ENCODE measurements around the gene LBHD2. TPM values are rescaled to one million over a fixed set of nuclear protein-coding genes. Genes with fewer than 3 reads are reported as not detected.

The LBHD2 gene
- polyA plus RNA-seq, 1 of the 3 experiments (the other 2 are of a cell fraction), result not detected

DNA sequence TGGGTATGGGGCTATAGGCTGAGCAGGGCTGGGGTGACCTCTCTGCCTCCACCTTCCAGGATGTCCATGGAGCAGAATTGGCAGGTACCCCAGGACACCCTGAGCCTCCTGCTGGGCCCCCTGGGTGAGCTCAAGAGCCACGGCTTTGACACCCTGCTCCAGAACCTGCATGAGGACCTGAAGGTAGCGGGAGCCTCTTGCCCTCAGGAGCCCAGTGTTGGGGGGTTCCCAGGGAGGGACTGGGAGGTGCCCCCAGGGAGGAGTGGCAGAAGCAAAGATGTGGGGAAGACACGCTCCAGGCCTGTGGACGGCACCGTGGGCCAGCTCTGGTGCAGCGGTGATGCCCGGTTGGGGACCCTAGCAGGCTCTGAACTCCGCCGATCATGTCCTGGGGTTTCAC lies 47.6 kb downstream of the LBHD2 start:
- WGBS (ENCODE audit: low lambda C conversion rate), result 100% methylated on average over 1 of the region's 9 CpGs
- H3K27ac ChIP-seq (ENCODE audit: low read depth in 2 of 2, low read length in 1 of 2), result peak overlapping the region; percentile 69 to 72; a peak in 3 of 4 replicates
- H3K27me3 ChIP-seq (ENCODE audit: insufficient read depth), result no peaks in the 10 kb centered on the region
- peaks cover 3% of the 10 kb centered on the region for H3F3A ChIP-seq (replicated peaks; ENCODE audit: insufficient read depth)
- CTCF ChIA-PET, result interaction anchor here (1.4 to 8.9 kb wide), 3 partner anchors 10 to 259 kb away, joined by 3 to 132 read pairs (median 22); no protein-coding TSS in a partner anchor
- peak overlapping the region; percentile 78; the same call in 1 of the 2 replicates for H3K4me2 ChIP-seq
- H3K36me3 ChIP-seq (replicated peaks in 1 of 2; ENCODE audit: control insufficient read depth in 1 of 2, insufficient read depth in 2 of 2, low read length in 1 of 2), result no peaks in the 10 kb centered on the region
- POLR2A ChIA-PET, result no interaction called here
- DNase-seq, result no peak
- H3K79me2 ChIP-seq (ENCODE audit: insufficient read depth), result no peaks in the 10 kb centered on the region
- H4K20me1 ChIP-seq (ENCODE audit: insufficient read depth), result no peaks in the 10 kb centered on the region
- no peaks in the 10 kb centered on the region for H3K9me2 ChIP-seq
- H3K9ac ChIP-seq, result no peak overlapping the region
- H2AFZ ChIP-seq (ENCODE audit: low read depth), result no peak overlapping the region
- no peaks in the 10 kb centered on the region for H3K9me3 ChIP-seq
- no peak overlapping the region for H3K4me3 ChIP-seq (ENCODE audit: low read depth in 2 of 2, low read length in 1 of 2)
- TF ChIP-seq YY1 (IDR thresholded peaks at IDR 0.05; ENCODE audit: low read depth), result no peak
- TF ChIP-seq, protein P1, sequence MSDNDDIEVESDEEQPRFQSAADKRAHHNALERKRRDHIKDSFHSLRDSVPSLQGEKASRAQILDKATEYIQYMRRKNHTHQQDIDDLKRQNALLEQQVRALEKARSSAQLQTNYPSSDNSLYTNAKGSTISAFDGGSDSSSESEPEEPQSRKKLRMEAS (IDR thresholded peaks at IDR 0.05; ENCODE audit: low read depth), result no peak
- TF ChIP-seq, protein P2, sequence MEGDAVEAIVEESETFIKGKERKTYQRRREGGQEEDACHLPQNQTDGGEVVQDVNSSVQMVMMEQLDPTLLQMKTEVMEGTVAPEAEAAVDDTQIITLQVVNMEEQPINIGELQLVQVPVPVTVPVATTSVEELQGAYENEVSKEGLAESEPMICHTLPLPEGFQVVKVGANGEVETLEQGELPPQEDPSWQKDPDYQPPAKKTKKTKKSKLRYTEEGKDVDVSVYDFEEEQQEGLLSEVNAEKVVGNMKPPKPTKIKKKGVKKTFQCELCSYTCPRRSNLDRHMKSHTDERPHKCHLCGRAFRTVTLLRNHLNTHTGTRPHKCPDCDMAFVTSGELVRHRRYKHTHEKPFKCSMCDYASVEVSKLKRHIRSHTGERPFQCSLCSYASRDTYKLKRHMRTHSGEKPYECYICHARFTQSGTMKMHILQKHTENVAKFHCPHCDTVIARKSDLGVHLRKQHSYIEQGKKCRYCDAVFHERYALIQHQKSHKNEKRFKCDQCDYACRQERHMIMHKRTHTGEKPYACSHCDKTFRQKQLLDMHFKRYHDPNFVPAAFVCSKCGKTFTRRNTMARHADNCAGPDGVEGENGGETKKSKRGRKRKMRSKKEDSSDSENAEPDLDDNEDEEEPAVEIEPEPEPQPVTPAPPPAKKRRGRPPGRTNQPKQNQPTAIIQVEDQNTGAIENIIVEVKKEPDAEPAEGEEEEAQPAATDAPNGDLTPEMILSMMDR (IDR thresholded peaks at IDR 0.05), result no peak
- H3K4me1 ChIP-seq (ENCODE audit: control insufficient read depth in 1 of 2, insufficient read depth in 2 of 2, low read depth in 1 of 2, low read length in 1 of 2), result peaks cover 34 to 49% of the 10 kb centered on the region in 2 experiments; a peak in 3 of 4 replicates

DNA sequence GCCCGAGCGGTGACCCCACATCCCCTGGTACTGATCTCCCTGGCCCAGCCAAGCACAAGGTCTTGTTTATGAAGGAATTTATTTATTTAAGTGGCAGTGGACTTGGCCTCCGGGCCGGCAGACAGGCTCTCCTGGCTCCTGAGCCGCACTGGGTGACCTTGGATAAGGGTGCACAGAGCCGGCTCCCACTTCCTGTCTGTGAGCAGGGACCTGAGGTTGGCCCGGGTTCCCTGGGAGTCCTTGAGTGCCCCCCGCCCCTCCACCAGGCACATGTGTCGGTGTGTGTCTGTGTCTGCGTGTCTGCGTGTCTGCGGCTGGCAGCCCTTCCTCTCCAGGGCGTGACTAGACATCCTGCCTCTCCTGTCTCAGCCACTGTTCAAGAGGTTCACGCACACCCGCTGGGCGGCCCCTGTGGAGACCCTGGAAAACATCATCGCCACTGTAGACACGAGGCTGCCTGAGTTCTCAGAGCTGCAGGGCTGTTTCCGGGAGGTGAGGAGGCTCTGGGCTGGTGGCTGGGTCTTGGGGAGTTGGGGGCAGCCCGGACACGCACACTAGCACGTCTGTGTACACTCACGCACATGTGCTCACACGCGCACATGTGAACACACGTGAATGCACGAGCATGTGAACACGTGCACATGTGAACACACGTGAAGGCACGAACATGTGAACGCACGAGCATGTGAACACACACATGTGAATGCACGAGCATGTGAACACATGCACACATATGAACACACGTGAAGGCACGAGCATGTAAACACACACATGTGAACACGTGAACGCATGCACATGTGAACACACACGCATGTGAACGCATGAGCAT lies 48.6 kb downstream of the LBHD2 start:
- Histone ChIP-seq H3K79me2 (ENCODE audit: insufficient read depth) (no peaks in the 10 kb centered on the region), H3K9ac (no peak overlapping the region), H3K4me1 (ENCODE audit: control insufficient read depth in 1 of 2, insufficient read depth in 2 of 2, low read depth in 1 of 2, low read length in 1 of 2) (peaks cover 39 to 47% of the 10 kb centered on the region in 2 experiments; a peak in 3 of 4 replicates), H3K27me3 (ENCODE audit: insufficient read depth) (no peaks in the 10 kb centered on the region), H3K9me3 (no peaks in the 10 kb centered on the region), H3K27ac (ENCODE audit: low read depth in 2 of 2, low read length in 1 of 2) (no peak overlapping the region), H3K4me2 (no peak overlapping the region), H3K36me3 (replicated peaks in 1 of 2; ENCODE audit: control insufficient read depth in 1 of 2, insufficient read depth in 2 of 2, low read length in 1 of 2) (no peaks in the 10 kb centered on the region), H4K20me1 (ENCODE audit: insufficient read depth) (no peaks in the 10 kb centered on the region), H3F3A (replicated peaks; ENCODE audit: insufficient read depth) (peaks cover 3% of the 10 kb centered on the region), H3K9me2 (no peaks in the 10 kb centered on the region), H2AFZ (ENCODE audit: low read depth) (no peak overlapping the region), H3K4me3 (ENCODE audit: low read depth in 2 of 2, low read length in 1 of 2) (no peak overlapping the region)
- ChIA-PET CTCF (interaction anchor here (1.2 to 3.5 kb wide), 3 partner anchors 9 to 28 kb away, joined by 3 to 22 read pairs (median 4); no protein-coding TSS in a partner anchor), POLR2A (no interaction called here)
- 91% methylated on average over 29 of the region's 39 CpGs for WGBS (ENCODE audit: low lambda C conversion rate)
- DNase-seq, result no peak
- no peak for TF ChIP-seq TEAD4 (IDR thresholded peaks at IDR 0.05; ENCODE audit: borderline replicate concordance, insufficient read depth)
- no peak for TF ChIP-seq ELF1 (IDR thresholded peaks at IDR 0.05)
- no peak for TF ChIP-seq FOXJ3 (CRISPR knock-in tag; IDR thresholded peaks at IDR 0.05)
- TF ChIP-seq NRF1 (IDR thresholded peaks at IDR 0.05; ENCODE audit: low read depth, low read length), result no peak
- no peak for TF ChIP-seq SIN3A (IDR thresholded peaks at IDR 0.05; ENCODE audit: borderline replicate concordance, low read depth, low read length)
- TF ChIP-seq, protein P2 (IDR thresholded peaks at IDR 0.05), result no peak
- TF ChIP-seq RAD21 (IDR thresholded peaks at IDR 0.05; ENCODE audit: low read length), result no peak
- TF ChIP-seq FOSL2 (IDR thresholded peaks at IDR 0.05; ENCODE audit: borderline replicate concordance, low read depth), result no peak
- TF ChIP-seq, protein P3, sequence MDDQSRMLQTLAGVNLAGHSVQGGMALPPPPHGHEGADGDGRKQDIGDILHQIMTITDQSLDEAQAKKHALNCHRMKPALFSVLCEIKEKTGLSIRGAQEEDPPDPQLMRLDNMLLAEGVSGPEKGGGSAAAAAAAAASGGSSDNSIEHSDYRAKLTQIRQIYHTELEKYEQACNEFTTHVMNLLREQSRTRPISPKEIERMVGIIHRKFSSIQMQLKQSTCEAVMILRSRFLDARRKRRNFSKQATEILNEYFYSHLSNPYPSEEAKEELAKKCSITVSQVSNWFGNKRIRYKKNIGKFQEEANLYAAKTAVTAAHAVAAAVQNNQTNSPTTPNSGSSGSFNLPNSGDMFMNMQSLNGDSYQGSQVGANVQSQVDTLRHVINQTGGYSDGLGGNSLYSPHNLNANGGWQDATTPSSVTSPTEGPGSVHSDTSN (IDR thresholded peaks at IDR 0.05), result no peak
- TF ChIP-seq MXI1 (IDR thresholded peaks at IDR 0.05; ENCODE audit: low read depth, low read length), result no peak
- TF ChIP-seq, protein P4, sequence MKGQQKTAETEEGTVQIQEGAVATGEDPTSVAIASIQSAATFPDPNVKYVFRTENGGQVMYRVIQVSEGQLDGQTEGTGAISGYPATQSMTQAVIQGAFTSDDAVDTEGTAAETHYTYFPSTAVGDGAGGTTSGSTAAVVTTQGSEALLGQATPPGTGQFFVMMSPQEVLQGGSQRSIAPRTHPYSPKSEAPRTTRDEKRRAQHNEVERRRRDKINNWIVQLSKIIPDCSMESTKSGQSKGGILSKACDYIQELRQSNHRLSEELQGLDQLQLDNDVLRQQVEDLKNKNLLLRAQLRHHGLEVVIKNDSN (IDR thresholded peaks at IDR 0.05; ENCODE audit: borderline replicate concordance, low read depth), result no peak
- TF ChIP-seq, protein P5, sequence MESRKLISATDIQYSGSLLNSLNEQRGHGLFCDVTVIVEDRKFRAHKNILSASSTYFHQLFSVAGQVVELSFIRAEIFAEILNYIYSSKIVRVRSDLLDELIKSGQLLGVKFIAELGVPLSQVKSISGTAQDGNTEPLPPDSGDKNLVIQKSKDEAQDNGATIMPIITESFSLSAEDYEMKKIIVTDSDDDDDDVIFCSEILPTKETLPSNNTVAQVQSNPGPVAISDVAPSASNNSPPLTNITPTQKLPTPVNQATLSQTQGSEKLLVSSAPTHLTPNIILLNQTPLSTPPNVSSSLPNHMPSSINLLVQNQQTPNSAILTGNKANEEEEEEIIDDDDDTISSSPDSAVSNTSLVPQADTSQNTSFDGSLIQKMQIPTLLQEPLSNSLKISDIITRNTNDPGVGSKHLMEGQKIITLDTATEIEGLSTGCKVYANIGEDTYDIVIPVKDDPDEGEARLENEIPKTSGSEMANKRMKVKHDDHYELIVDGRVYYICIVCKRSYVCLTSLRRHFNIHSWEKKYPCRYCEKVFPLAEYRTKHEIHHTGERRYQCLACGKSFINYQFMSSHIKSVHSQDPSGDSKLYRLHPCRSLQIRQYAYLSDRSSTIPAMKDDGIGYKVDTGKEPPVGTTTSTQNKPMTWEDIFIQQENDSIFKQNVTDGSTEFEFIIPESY (IDR thresholded peaks at IDR 0.05; ENCODE audit: borderline replicate concordance, low read depth), result no peak
- TF ChIP-seq EP300 (IDR thresholded peaks at IDR 0.05; ENCODE audit: borderline replicate concordance in 1 of 2, low read depth in 1 of 2, low read length in 1 of 2), result no peak
- TF ChIP-seq, protein P1 (IDR thresholded peaks at IDR 0.05; ENCODE audit: low read depth), result no peak
- no peak for TF ChIP-seq GABPA (IDR thresholded peaks at IDR 0.05; ENCODE audit: low read depth)
